G401.6 (cell line): Measurements from ENCODE around the gene AFF3.

ENCODE experiments used
- FAIRE-seq: peaks from 2 replicates; lab custom pipeline; 2012; peaks lifted over from hg19 to GRCh38; lab: Jason Lieb, UNC

Gene AFF3

GRCh38 chr2:99922664-99923063 is 219.7 kb downstream of the AFF3 start:
- FAIRE-seq = no peak

- no peak for FAIRE-seq
Measured at GRCh38 chr2:99921903-99922302, 220.5 kb downstream of the AFF3 start.

GRCh38 chr2:99918389-99918788 is 224.0 kb downstream of the AFF3 start:
- FAIRE-seq = no peak

DNA sequence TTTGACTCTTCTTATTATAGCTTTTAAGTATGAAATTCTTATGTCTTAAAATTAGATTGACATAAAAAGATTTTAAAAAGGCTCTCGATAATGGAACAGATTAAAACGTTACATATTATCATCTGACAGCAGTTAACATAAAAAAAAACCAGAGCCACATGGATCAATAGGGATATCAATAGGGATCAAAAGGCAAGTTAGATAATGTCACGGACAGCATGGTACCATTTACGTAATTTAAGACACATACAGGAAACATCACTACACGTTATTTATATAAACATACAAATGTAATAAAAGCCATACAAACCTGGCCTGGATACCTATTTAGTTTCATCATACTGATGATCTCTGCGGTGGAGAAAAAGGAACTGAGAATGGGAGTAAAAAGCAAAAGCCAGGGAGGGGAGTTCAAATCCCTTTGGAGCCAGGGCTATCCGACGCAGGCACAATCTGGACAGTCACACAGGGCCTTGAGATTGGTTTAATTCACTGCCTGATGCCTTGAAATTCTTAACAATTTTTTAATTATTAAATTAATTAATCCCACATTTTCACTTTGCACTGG is 227.2 kb downstream of the AFF3 start:
- FAIRE-seq = no peak

DNA sequence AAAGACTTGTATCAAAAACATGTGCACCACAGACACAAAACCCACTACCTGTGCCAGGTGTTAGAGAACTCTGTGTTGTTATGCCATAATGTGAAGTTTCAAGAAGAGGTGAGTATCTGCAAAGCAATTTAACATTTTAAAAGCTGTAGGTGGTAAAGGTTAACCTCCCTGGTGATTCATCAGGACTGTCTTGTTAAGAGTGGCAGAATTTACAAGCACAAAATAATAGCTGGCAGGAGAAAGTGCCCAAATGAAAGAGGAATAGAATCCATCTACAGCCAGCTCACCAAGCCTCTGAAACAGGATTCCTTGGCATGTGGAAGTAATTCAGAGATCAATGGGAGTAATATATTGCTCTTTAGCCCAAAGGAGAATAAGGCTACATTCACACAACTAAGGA is 230.7 kb downstream of the AFF3 start:
- no peak for FAIRE-seq

- FAIRE-seq = no peak
Measured at GRCh38 chr2:99910902-99911301, 231.5 kb downstream of the AFF3 start.

- no peak for FAIRE-seq
Measured at GRCh38 chr2:99905636-99906035, 236.8 kb downstream of the AFF3 start.

DNA sequence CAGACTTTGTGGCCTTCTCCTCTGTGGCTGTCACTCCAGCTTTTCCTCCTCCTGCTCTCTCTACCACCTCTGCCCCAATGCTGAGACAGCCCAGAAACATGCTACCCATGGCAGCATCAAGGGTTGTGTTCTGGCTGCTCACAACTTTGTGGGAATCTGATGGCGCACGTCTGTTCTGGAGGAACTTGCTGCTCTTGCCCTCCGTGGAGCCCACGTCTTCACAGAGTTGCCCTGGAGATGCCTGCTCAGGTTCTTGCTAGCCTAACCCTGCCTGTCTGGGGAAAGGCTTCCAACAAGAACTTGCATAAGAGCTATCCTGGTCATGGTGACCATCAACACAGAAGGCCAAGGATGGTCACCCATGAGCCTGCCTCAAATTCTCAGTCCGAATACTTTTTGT is 237.4 kb downstream of the AFF3 start:
- FAIRE-seq = no peak

GRCh38 chr2:99903981-99904380 is 238.4 kb downstream of the AFF3 start:
- no peak for FAIRE-seq

DNA sequence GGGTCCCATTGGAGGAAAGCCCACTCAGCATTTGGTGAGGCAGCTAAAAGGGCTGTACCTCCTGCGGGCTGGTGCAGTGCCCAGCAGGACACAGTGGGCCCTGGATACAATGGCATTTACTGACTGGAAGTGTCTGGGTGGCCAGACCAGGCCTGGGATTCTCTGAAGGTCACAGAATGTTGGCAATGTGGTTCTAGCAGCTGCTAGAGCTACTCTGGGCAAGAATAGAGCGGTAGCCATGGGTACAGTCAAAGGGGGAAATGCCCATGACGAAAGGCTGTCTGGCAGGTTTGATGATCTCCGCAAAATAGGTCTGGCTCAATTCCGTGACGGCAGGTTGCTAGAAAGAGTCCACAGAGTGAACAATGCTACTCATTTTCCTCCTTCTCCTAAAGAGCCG is 241.8 kb downstream of the AFF3 start:
- no peak for FAIRE-seq

- no peak for FAIRE-seq
Measured at GRCh38 chr2:99899882-99900281, 242.5 kb downstream of the AFF3 start.

DNA sequence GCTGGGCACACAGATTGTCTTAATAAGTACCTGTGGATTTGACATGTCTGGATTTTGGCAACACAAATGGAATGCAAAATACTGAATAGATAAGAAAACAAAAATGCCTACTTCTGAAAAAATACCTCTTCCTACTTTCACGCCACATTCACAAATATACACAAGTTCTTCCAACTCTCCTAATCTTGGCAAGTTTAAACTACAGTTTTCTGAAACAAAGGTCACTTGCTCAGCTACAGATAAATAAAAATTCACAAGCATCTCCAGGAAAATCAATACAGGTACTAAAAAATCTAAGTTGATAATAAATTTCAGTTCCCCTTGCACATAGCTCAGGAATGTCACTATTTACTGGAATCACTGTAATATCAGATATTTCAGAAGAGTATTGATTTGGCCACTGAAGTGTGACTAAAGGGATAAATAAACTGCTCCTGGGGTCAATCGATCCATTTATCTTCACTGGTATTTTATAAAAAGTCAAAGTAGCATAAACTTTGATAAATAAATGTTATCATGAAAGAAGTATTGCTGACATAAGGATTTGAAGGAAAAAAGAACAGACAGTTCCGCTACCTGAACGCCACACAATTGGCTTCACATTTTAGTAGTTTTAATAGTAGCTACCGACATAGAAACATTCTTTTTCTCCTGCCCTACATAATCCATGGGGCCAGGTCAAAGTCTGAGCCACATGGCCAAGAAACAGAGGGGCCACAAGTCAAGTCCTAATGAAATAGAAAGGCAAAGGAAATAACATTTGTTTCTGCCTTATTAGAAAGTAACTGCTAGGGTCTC is 243.1 kb downstream of the AFF3 start:
- no peak for FAIRE-seq

- FAIRE-seq = no peak
Measured at GRCh38 chr2:99898336-99899048, 243.9 kb downstream of the AFF3 start.

GRCh38 chr2:99891428-99891780 is 251.0 kb downstream of the AFF3 start:
- no peak for FAIRE-seq

GRCh38 chr2:99890568-99891427 is 251.6 kb downstream of the AFF3 start:
- no peak for FAIRE-seq

DNA sequence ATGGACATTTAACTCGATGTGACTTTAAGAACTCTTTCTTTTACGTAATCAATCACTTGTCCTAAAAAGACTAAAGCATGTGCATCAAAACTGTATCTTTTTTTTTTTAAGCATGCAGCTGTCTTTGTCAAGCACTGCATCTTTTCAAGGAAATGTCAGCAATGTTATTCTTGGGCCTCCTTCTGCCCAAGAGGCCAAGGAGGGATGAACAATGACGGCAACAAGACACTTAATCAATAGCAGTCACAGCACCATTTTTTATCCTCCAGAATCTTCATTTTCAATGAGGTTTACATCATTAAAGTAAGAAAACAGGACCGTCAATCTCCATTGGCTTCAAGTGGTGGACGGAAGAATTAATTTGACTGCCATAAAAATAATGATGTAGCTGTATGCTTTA is 253.8 kb downstream of the AFF3 start:
- FAIRE-seq = no peak

- FAIRE-seq = no peak
Measured at GRCh38 chr2:99886418-99886817, 256.0 kb downstream of the AFF3 start.

GRCh38 chr2:99883358-99883757 is 259.0 kb downstream of the AFF3 start:
- peak; percentile 3 for FAIRE-seq

DNA sequence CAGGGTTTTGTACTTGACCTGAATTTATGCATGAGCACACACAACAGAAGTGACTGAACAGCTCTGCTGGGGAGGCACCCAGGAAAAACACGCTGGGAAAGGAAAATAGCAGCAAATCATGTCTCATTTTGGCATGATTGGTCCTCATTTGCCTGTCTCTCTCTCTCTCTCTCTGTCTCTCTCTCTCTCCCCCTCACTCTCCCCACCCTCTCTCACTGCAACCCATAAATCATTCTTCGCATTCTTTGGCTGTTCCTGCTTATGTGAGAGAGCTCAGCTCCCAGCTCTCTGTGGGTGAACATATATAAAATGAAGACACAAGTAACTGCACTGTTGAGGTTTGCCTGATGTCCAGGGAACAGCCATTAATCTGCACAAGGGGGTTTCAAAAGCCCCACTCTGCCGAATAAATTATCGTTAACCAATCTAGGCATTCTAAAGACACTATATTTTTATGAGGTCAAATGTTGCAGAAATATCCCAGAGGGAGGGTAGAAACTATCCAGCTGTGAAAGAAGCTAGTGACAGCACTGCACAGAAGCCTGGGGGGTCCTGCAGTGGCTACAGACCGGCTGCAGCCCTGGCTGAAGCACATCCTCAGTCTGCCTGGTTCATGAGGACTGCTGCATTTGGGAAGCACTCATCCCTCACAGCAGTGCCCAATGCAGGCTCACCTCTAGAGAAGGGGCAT is 260.3 kb downstream of the AFF3 start:
- FAIRE-seq = peak; percentile 57

GRCh38 chr2:99880964-99881294 is 261.5 kb downstream of the AFF3 start:
- no peak for FAIRE-seq

GRCh38 chr2:99880148-99880963 is 262.0 kb downstream of the AFF3 start:
- peak; percentile 73 for FAIRE-seq
